ENCODE measurements around the gene TPP1. TPM values are rescaled to one million over a fixed set of nuclear protein-coding genes. Genes with fewer than 3 reads are reported as not detected.

Gene TPP1
- total and polyA plus RNA-seq, 10 of the 15 experiments (the other 5 are each of a cell fraction or from before 2014, with no cell fraction given), result 7.5 to 64.6 (median 38.3) TPM

GRCh38 chr11:6598555-6598954, 20.7 kb downstream of the TPP1 start:
- FAIRE-seq (no peak), DNase-seq (ENCODE audit: low read depth, low spot score) (no peak), ATAC-seq (no peak)
- ChIA-PET SMC1A (ENCODE audit: uncharacterized antibody, unreplicated experiment) (interaction anchor here (1.6 kb wide), 1 partner anchor 9 kb away, joined by 6 read pairs; no protein-coding TSS in a partner anchor), RAD21 (ENCODE audit: unreplicated experiment) (interaction anchor here (1.0 kb wide), 1 partner anchor 21 kb away, joined by 4 read pairs; the partner anchor contains the start of gene TPP1), POLR2A (no interaction called here), CTCF (interaction anchor here (0.9 kb wide), 1 partner anchor 67 kb away, joined by 3 read pairs; no protein-coding TSS in a partner anchor)
- WGBS (ENCODE audit: insufficient coverage, insufficient replicate concordance, low lambda C conversion rate, missing lambda C conversion rate), result 97% methylated on average over 3 of the region's 3 CpGs
- Histone ChIP-seq H3K27ac (ENCODE audit: control insufficient read depth, insufficient read depth) (no peak overlapping the region), H3K9ac (ENCODE audit: control insufficient read depth, insufficient read depth, low read length) (no peak overlapping the region), H3K36me3 (ENCODE audit: control insufficient read depth in 2 of 2, insufficient read depth in 2 of 2, low read length in 1 of 2) (peaks cover 14 to 19% of the 10 kb centered on the region in 2 experiments), H2AFZ (ENCODE audit: control insufficient read depth, low read depth, low read length) (no peak overlapping the region), H3K4me3 (no peak overlapping the region), H3K4me1 (ENCODE audit: control insufficient read depth, insufficient read depth, low read length) (peaks cover 3% of the 10 kb centered on the region; the same call in 1 of the 2 replicates), H3K27me3 (replicated peaks in 1 of 2; ENCODE audit: control insufficient read depth in 2 of 2, insufficient read depth in 2 of 2, low read length in 1 of 2) (no peaks in the 10 kb centered on the region), H4K20me1 (ENCODE audit: control insufficient read depth, insufficient read depth) (no peaks in the 10 kb centered on the region; the same call in 1 of the 2 replicates), H3K4me2 (ENCODE audit: control insufficient read depth, insufficient read depth) (no peak overlapping the region), H3K79me2 (ENCODE audit: control insufficient read depth, insufficient read depth, low read length) (peaks cover 38% of the 10 kb centered on the region), H3K9me3 (replicated peaks; ENCODE audit: control insufficient read depth, insufficient read depth, low read length) (no peaks in the 10 kb centered on the region)
- BruUV-seq (replicated peaks), result no TSS peak
- in situ Hi-C loops (cut with MboI), result no loop called here
- TF ChIP-seq NFXL1 (IDR thresholded peaks at IDR 0.05; ENCODE audit: borderline replicate concordance), result no peak
- no peak for TF ChIP-seq MTA2 (IDR thresholded peaks at IDR 0.05; ENCODE audit: low read depth)
- no peak for TF ChIP-seq CBFB (IDR thresholded peaks at IDR 0.05; ENCODE audit: low read depth)
- TF ChIP-seq KDM1A (IDR thresholded peaks at IDR 0.05; ENCODE audit: borderline replicate concordance), result no peak
- TF ChIP-seq RAD51 (IDR thresholded peaks at IDR 0.05), result no peak
- TF ChIP-seq SUZ12 (IDR thresholded peaks at IDR 0.05; ENCODE audit: unreplicated experiment), result no peak
- TF ChIP-seq KAT2A (conservative IDR thresholded peaks at IDR 0.05; ENCODE audit: control insufficient read depth, low read depth, low read length), result no peak
- TF ChIP-seq EP300 (IDR thresholded peaks at IDR 0.05; ENCODE audit: borderline replicate concordance in 1 of 2, control insufficient read depth in 1 of 2, low read depth in 2 of 2, low read length in 2 of 2), result no peak
- TF ChIP-seq ATF3 (IDR thresholded peaks at IDR 0.05; ENCODE audit: borderline replicate concordance, extremely low read depth, low read depth, low read length), result no peak
- TF ChIP-seq IRF4 (IDR thresholded peaks at IDR 0.05; ENCODE audit: low read depth, low read length), result no peak
- no peak for TF ChIP-seq SMAD5 (IDR thresholded peaks at IDR 0.05; ENCODE audit: low read depth)
- no peak for TF ChIP-seq IKZF2 (IDR thresholded peaks at IDR 0.05)
- no peak for TF ChIP-seq TARDBP (IDR thresholded peaks at IDR 0.05; ENCODE audit: borderline replicate concordance)
- TF ChIP-seq TBL1XR1 (IDR thresholded peaks at IDR 0.05; ENCODE audit: low read depth, low read length), result no peak
- no peak for TF ChIP-seq NR2F1 (conservative IDR thresholded peaks at IDR 0.05)
- no peak for TF ChIP-seq SUPT20H (IDR thresholded peaks at IDR 0.05; ENCODE audit: borderline replicate concordance, control insufficient read depth, low read depth, low read length)
- no peak for TF ChIP-seq PBX3 (IDR thresholded peaks at IDR 0.05; ENCODE audit: insufficient replicate concordance, low read depth, low read length)
- no peak for TF ChIP-seq BCL11A (IDR thresholded peaks at IDR 0.05; ENCODE audit: low read depth, low read length)
- no peak for TF ChIP-seq YBX1 (IDR thresholded peaks at IDR 0.05)
- intact Hi-C loops (cut with micrococcal nuclease; ENCODE audit: unreplicated experiment), result no loop called here

Data from GM12878 (cell line).